H9 (cell line): ENCODE measurements around the gene ZDHHC9. TPM values are rescaled to one million over a fixed set of nuclear protein-coding genes. Genes with fewer than 3 reads are reported as not detected.

Experiments used
- DNase-seq: peaks from one replicate; pipeline ENCODE4 v3.0.0-alpha.2; 2017
- H2AFZ ChIP-seq: one replicate; pipeline ENCODE4 v1.6.1; 2013; ENCODE audit warnings: mild to moderate bottlenecking, low read length, control low read depth, moderate library complexity
- H2AK5ac ChIP-seq: 2 replicates; pipeline ENCODE4 v1.6.1; 2013; ENCODE audit warnings: low read length, control low read depth, mixed read lengths; ENCODE audit not compliant: insufficient read length
- H2BK120ac ChIP-seq: one replicate; pipeline ENCODE4 v1.6.1; 2013; ENCODE audit warnings: low read depth, mild to moderate bottlenecking, low read length, control low read depth, inconsistent platforms; ENCODE audit not compliant: poor library complexity, severe bottlenecking
- H2BK12ac ChIP-seq: 2 replicates; pipeline ENCODE4 v1.6.1; 2013; ENCODE audit warnings: low read length, control low read depth, mixed read lengths, low read depth; ENCODE audit not compliant: insufficient read length
- H2BK15ac ChIP-seq: 2 replicates; pipeline ENCODE4 v1.6.1; 2013; ENCODE audit warnings: low read depth, low read length, control low read depth
- H2BK20ac ChIP-seq: one replicate; pipeline ENCODE4 v1.6.1; 2013; ENCODE audit warnings: low read depth, mild to moderate bottlenecking, low read length, control low read depth, inconsistent platforms; ENCODE audit not compliant: poor library complexity, severe bottlenecking
- H2BK5ac ChIP-seq: 2 replicates; pipeline ENCODE4 v1.6.1; 2013; ENCODE audit warnings: low read length, control low read depth, mixed read lengths; ENCODE audit not compliant: insufficient read length
- H3K14ac ChIP-seq: 2 replicates; pipeline ENCODE4 v1.6.1; 2013; ENCODE audit warnings: low read length, control low read depth; ENCODE audit not compliant: insufficient read depth
- H3K18ac ChIP-seq: 2 replicates; pipeline ENCODE4 v1.6.1; 2013; ENCODE audit warnings: low read depth, mild to moderate bottlenecking, mixed read lengths, low read length, control low read depth; ENCODE audit not compliant: insufficient read length
- H3K23ac ChIP-seq: 2 replicates; pipeline ENCODE4 v1.6.1; 2013; ENCODE audit warnings: low read length, control low read depth, mixed read lengths, low read depth; ENCODE audit not compliant: insufficient read length
- H3K23me2 ChIP-seq: 2 replicates; pipeline ENCODE4 v1.6.1; 2013; ENCODE audit warnings: low read depth, mild to moderate bottlenecking, mixed read lengths, low read length, control low read depth; ENCODE audit not compliant: insufficient read length, poor library complexity, severe bottlenecking
- H3K27ac ChIP-seq: 2 replicates; pipeline ENCODE4 v1.5.1; 2013; ENCODE audit warnings: low read length, control low read depth, mixed read lengths, low read depth; ENCODE audit not compliant: insufficient read length
- H3K27me3 ChIP-seq: 2 replicates; pipeline ENCODE4 v1.6.1; 2013; ENCODE audit warnings: low read length, control low read depth, inconsistent platforms; ENCODE audit not compliant: insufficient read depth
- H3K4ac ChIP-seq: 2 replicates; pipeline ENCODE4 v1.6.1; 2013; ENCODE audit warnings: low read depth, mild to moderate bottlenecking, control low read depth, inconsistent platforms, low read length, moderate library complexity
- H3K4me1 ChIP-seq: 2 replicates; pipeline ENCODE4 v1.6.1; 2013; ENCODE audit warnings: low read length, control low read depth, inconsistent platforms; ENCODE audit not compliant: insufficient read depth
- H3K4me2 ChIP-seq: 2 replicates; pipeline ENCODE4 v1.6.1; 2013; ENCODE audit warnings: low read length, control low read depth, mixed read lengths; ENCODE audit not compliant: insufficient read length, insufficient read depth
- H3K56ac ChIP-seq: 2 replicates; pipeline ENCODE4 v1.6.1; 2013; ENCODE audit warnings: low read depth, mild to moderate bottlenecking, mixed read lengths, low read length, control low read depth; ENCODE audit not compliant: insufficient read length
- H3K79me1 ChIP-seq: 2 replicates; pipeline ENCODE4 v1.6.1; 2013; ENCODE audit warnings: low read depth, mild to moderate bottlenecking, moderate library complexity, low read length, control low read depth, inconsistent platforms; ENCODE audit not compliant: insufficient read depth, poor library complexity, severe bottlenecking
- H3K79me2 ChIP-seq: 2 replicates; pipeline ENCODE4 v1.6.1; 2013; ENCODE audit warnings: low read length, control low read depth, inconsistent platforms; ENCODE audit not compliant: insufficient read depth
- H3K9ac ChIP-seq: 2 replicates; pipeline ENCODE4 v1.6.1; 2013; ENCODE audit warnings: low read length, control low read depth, mixed read lengths; ENCODE audit not compliant: insufficient read length; ENCODE audit errors: extremely low read depth
- H3K9me3 ChIP-seq: one replicate; pipeline ENCODE4 v1.6.1; 2013; ENCODE audit warnings: low read depth, low read length, inconsistent platforms; ENCODE audit not compliant: control insufficient read depth
- H3T11ph ChIP-seq: one replicate; pipeline ENCODE4 v1.6.1; 2013; ENCODE audit warnings: mild to moderate bottlenecking, low read length, control low read depth, inconsistent platforms
- H4K20me1 ChIP-seq: one replicate; pipeline ENCODE4 v1.6.1; 2013; ENCODE audit not compliant: control insufficient read depth, insufficient read length, insufficient read depth
- H4K5ac ChIP-seq: 2 replicates; pipeline ENCODE4 v1.6.1; 2013; ENCODE audit warnings: low read depth, mild to moderate bottlenecking, mixed read lengths, low read length, control low read depth; ENCODE audit not compliant: insufficient read length
- H4K8ac ChIP-seq: replicated peaks from 2 replicates; pipeline ENCODE4 v1.6.1; 2013; ENCODE audit warnings: low read length, control low read depth, mixed read lengths, low read depth; ENCODE audit not compliant: insufficient read length
- H4K91ac ChIP-seq: 2 replicates; pipeline ENCODE4 v1.6.1; 2013; ENCODE audit warnings: low read depth, mild to moderate bottlenecking, moderate library complexity, mixed read lengths, low read length, control low read depth; ENCODE audit not compliant: insufficient read length
- H3K27ac Mint-ChIP-seq, 3 experiments: 2 replicates in 2 of 3; 3 replicates in 1 of 3; pipeline ENCODE4 v1.8.0; 2020 to 2021; ENCODE audit warnings: mixed read lengths in 3 of 3, mild to moderate bottlenecking in 1 of 3, moderate library complexity in 1 of 3
- H3K27me3 Mint-ChIP-seq: 2 replicates; pipeline ENCODE4 v1.8.0; 2021; ENCODE audit warnings: low read depth, mild to moderate bottlenecking, moderate library complexity, mixed read lengths
- H3K36me3 Mint-ChIP-seq, 3 experiments: 2 replicates in 2 of 3; 3 replicates in 1 of 3; pipeline ENCODE4 v1.8.0; 2020 to 2021; ENCODE audit warnings: low read depth in 3 of 3, mixed read lengths in 3 of 3; ENCODE audit not compliant: insufficient read depth in 1 of 3
- H3K4me1 Mint-ChIP-seq, 2 experiments: 2 replicates each; pipeline ENCODE4 v1.8.0; 2020; ENCODE audit warnings: mixed read lengths in 2 of 2
- H3K4me3 Mint-ChIP-seq, 2 experiments: 2 replicates in 1 of 2; 3 replicates in 1 of 2; pipeline ENCODE4 v1.8.0; 2020 to 2021; ENCODE audit warnings: mild to moderate bottlenecking in 2 of 2, mixed read lengths in 2 of 2, moderate library complexity in 1 of 2
- H3K9me3 Mint-ChIP-seq, 2 experiments: 2 replicates in 1 of 2; 3 replicates in 1 of 2; pipeline ENCODE4 v1.8.0; 2020; ENCODE audit warnings: mild to moderate bottlenecking in 2 of 2, mixed read lengths in 2 of 2, moderate library complexity in 1 of 2
- WGBS: extraction: QIAGEN DNeasy Blood & Tissue Kit; methylation state at CpG from one replicate; pipeline ENCODE4 v1.1.7; 2013; ENCODE audit warnings: missing lambda C conversion rate, low lambda C conversion rate, mixed read lengths; ENCODE audit not compliant: insufficient read length; ENCODE audit errors: extremely low coverage; 5-methylcytosine and 5-hydroxymethylcytosine counted together
- total RNA-seq: library from RNA; stranded (reverse); gene quantifications from 2 replicates; pipeline ENCODE4 v1.2.1, GENCODE V29; 2021
- TF ChIP-seq, protein P1 (sequence below): fragments of 200-600 bp; sonication (generic); conservative IDR thresholded peaks from 3 replicates; pipeline ENCODE4 v1.8.0; 2021; ENCODE audit warnings: antibody characterized with exemption, mild to moderate bottlenecking

The ZDHHC9 gene
- total RNA-seq, 1 experiment from 2014 or later, result 21.0 TPM

GRCh38 chrX:129808158-129808828 lies 35.4 kb downstream of the ZDHHC9 start:
- Histone ChIP-seq H3T11ph (no peak overlapping the region), H3K23ac (no peak overlapping the region), H3K9ac (no peak overlapping the region), H3K27me3 (no peaks in the 10 kb centered on the region), H3K18ac (no peak overlapping the region), H4K8ac (no peak overlapping the region), H2BK120ac (no peak overlapping the region), H2BK20ac (no peak overlapping the region), H3K27ac (no peak overlapping the region), H2BK5ac (no peak overlapping the region), H3K4ac (no peak overlapping the region), H3K4me2 (no peak overlapping the region), H3K56ac (no peak overlapping the region), H2BK12ac (no peak overlapping the region), H4K20me1 (no peaks in the 10 kb centered on the region), H3K79me2 (no peaks in the 10 kb centered on the region), H3K23me2 (no peaks in the 10 kb centered on the region), H3K4me1 (no peaks in the 10 kb centered on the region), H2AFZ (no peak overlapping the region), H4K5ac (no peak overlapping the region), H4K91ac (no peak overlapping the region), H3K14ac (no peak overlapping the region), H3K79me1 (no peaks in the 10 kb centered on the region), H2AK5ac (no peak overlapping the region), H2BK15ac (no peak overlapping the region), H3K9me3 (no peaks in the 10 kb centered on the region)
- no peak for DNase-seq
- Mint-ChIP-seq H3K4me3 (no peak overlapping the region), H3K9me3 (peaks cover 0 to 53% of the 10 kb centered on the region in 2 experiments; a peak in 2 of 5 replicates), H3K27ac (no peak overlapping the region), H3K4me1 (no peaks in the 10 kb centered on the region), H3K27me3 (no peaks in the 10 kb centered on the region; the same call in 1 of the 2 replicates), H3K36me3 (peaks cover 39 to 47% (median 40%) of the 10 kb centered on the region in 3 experiments)
- WGBS, result no CpG with 5 or more reads among the region's 2 CpGs
- TF ChIP-seq, protein P1, sequence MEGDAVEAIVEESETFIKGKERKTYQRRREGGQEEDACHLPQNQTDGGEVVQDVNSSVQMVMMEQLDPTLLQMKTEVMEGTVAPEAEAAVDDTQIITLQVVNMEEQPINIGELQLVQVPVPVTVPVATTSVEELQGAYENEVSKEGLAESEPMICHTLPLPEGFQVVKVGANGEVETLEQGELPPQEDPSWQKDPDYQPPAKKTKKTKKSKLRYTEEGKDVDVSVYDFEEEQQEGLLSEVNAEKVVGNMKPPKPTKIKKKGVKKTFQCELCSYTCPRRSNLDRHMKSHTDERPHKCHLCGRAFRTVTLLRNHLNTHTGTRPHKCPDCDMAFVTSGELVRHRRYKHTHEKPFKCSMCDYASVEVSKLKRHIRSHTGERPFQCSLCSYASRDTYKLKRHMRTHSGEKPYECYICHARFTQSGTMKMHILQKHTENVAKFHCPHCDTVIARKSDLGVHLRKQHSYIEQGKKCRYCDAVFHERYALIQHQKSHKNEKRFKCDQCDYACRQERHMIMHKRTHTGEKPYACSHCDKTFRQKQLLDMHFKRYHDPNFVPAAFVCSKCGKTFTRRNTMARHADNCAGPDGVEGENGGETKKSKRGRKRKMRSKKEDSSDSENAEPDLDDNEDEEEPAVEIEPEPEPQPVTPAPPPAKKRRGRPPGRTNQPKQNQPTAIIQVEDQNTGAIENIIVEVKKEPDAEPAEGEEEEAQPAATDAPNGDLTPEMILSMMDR, result no peak
